HG03520 (cell line): ENCODE results near the gene ZNF25.
"Not testable (repeated sequence)": the region's sequence is repeated elsewhere in the genome, so short reads cannot be mapped to it uniquely, and the experiment has no call there.

ENCODE experiments used
- ATAC-seq: cut with Tn5 transposase; IDR thresholded peaks from one replicate; pipeline ENCODE4 v1.9.1; 2021; ENCODE audit warnings: mild to moderate bottlenecking, moderate library complexity; ENCODE audit not compliant: unreplicated experiment

ZNF25 gene

DNA sequence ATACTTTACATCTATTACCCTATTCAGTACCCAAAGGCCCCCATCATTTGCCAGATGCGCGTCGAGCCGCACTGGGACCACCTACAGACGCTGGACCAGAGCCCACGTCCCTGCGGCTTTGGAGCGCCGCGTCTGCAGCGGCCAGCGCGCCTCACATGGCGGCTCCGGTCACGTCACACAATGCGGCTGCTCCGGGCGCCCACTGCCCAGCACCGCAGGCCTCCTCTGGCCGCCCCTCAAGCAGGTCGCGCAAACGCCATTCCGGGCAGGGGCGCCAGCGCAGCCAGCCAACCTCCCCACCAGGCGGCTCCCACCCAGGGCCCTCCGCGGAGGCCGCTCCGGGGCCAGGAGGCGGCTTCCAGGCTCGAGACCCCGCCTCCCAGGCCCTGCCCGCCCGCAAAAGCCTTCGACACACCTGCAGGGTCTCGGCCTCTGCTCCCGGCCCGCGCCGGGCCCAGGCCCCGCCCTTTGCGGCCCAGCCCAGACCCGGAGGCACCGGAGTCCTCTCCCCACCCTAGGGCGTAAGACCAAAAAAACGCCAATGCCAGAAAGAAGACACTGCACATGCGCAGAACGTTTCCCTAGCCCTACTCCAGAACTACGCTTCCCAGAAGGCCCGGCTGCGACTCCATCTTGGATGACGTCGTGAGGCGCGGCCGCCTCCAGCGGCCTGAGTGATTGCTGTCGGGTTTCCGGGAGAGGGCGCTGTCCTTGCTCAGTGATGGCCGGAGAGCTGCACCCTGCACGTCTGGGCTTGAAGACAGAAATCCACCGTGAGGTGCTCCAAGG is at the start of gene ZNF25:
Gene ZNF25 (minus strand): TSS at position 557 of the 789 bp plus-strand sequence. CDS start 4,925 bp downstream, outside the sequence.
- peak; percentile 94 for ATAC-seq

DNA sequence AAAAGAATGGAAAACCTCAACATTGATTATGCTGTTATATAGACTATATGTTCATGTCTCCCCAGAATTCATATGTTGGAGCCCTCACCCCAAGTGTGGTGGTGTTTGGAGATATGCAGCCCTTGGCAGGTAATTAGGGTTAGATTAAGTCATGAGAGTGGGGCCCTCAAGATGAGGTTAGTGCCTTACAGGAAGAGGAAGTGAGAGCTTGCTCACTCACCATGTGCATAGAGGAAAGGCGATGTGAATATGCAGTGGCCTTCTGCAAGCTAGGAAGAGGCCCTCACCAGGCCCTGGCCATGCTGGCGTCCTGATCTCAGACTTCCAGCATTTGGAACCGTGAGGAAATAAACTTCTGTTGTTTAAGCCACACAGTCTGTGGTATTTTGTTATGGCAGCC is 48.8 kb upstream of the ZNF25 start:
- ATAC-seq: peak; percentile 92

DNA sequence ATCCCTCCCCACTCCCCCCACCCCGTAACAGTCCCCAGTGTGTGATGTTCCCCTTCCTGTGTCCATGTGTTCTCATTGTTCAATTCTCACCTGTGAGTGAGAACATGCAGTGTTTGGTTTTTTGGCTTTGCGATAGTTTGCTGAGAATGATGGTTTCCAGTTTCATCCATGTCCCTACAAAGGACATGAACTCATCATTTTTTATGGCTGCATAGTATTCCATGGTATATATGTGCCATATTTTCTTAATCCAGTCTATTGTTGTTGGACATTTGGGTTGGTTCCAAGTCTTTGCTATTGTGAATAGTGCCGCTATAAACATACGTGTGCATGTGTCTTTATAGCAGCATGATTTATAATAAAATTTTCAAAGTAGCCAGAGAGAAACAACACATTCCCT is 42.7 kb upstream of the ZNF25 start:
- ATAC-seq: not testable (repeated sequence)

DNA sequence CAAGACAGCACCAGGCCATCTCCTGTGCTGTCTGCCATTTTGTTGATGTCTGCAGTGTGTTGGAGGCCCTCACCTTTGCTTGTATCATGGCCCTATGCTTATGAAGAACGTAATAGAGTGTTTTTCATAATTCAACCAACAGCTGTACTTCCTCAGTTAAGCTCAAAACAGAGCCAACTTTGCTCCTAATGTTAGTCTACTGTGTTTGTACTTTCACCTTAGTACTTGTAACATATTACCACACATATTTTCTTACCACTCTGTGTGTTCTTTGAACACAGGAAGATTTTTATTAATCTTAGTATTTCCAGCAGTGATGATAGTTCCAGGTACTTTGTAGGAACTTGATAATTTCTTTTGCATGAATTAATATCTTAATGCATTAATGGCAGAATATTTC is 39.9 kb upstream of the ZNF25 start:
- ATAC-seq: no peak

DNA sequence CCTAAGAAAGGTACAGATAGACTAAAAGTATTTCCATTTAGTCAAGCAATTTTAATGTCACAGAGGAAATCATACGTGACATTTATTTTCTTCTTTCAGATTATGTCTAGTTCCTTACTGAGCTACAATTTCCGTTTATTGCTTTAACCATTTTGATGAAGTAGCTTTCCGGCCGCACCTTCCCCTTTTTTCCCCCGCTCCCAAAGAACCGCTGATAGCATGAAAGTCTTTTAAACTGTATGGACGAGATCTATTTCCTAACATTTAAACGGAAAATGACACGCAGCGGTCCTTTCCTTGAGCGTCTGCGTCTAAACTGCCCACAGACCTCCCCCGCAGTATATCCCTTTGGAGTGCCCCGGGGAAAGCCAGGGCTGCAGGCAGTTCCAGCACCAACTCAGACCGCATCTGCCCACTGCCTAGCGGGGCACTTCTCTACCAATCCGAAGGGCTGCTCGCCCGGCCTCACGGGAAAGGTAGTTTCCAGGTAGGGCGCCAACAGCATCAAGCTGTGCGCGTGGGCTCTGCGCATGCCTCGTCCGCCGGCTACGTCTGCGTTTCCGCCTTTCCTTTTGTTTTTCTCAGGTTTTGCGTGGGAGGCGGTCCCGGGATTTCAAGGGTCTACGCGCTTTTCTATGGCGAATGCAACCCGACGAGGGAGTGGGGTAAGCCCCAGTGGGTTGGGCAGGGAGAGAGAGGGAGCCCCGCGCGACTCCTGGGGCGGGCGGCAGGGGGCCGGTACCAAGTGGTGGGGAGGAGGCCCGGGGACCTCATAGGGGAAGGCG is 33.9 kb upstream of the ZNF25 start, which contains the start of gene ZNF33A:
Gene ZNF33A (plus strand): TSS at position 557 of the 785 bp plus-strand sequence. CDS start 1,667 bp downstream, outside the sequence.
- ATAC-seq: peak; percentile 78

DNA sequence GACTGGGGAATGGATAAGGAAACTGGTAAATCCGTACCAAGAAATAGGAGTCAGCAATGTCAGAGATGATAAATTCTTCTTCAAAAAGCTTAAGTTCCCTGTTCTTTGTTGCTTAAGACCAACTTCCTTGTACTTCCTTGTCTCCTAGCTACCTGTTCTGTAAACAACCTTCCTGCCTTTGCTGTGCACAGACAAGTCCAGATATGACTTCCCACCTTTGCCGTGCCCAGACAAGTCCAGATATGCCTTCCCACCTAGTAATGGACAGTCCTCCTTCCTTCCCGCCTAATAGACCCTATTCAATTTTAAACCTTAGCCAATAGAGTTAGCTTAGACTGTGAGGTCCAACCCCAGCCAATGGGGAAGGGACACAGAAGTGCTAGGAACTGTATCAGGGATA is 31.5 kb upstream of the ZNF25 start:
- ATAC-seq: no peak

DNA sequence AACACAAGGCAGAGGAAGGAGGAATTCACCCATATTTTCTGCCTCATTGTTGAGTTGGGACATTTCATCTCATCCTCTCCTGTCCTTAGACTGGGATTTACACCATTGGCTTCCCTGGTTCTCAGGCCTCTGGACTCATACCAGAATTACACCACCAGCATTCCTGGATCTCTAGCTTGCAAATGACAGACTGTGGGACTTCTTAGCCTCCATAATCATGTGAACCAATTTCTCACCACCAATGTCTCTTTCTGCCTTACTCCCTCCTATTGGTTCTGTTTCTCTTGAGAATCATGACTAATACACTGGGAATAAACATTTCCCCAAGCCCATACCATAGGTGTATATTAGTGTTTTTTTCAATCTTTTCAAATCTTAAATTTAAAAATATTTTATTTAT is 31.1 kb upstream of the ZNF25 start:
- ATAC-seq: no peak

DNA sequence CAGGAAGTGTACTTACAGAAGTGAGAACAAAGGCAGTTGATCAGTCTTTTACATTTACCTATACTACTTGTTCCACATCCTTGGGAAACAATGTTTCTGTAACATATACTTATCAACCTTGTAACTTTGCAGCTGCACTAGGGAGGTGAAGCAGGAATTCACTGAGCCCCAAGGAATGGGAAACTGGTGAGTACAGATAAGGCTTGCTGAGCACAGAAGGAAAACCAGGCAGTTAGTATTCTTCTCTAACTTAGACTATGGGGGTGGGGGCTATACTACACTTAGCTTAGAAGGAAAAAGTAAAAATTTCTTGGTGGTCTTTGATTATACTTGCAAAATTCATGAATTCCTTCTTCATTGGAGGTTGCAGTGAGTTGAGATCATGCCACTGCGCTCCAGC is 27.1 kb upstream of the ZNF25 start:
- no peak for ATAC-seq

DNA sequence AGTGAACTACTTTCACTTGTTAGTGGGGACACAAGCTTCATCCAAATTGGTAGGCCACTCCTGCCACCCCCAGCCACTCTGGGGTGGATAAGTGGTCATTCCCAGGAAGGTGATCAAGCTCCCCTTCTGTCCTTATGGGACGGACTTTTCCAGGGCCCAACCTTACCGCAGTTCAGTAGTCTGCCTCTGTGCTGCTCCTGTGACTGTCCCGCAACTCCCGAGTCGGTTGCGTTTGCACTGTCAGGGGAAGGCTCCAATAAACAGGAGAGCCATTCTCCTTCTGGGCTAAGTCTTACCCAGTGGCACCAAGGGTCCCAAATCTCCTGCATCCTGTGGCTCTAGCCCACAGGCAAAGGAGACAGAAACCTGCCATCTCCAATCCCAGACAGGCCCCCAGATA is 26.6 kb upstream of the ZNF25 start:
- no peak for ATAC-seq

DNA sequence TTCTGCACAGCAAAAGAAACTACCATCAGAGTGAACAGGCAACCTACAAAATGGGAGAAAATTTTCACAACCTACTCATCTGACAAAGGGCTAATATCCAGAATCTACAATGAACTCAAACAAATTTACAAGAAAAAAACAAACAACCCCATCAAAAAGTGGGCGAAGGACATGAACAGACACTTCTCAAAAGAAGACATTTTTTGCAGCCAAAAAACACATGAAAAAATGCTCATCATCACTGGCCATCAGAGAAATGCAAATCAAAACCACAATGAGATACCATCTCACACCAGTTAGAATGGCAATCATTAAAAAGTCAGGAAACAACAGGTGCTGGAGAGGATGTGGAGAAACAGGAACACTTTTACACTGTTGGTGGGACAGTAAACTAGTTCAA is 24.0 kb upstream of the ZNF25 start:
- not testable (repeated sequence) for ATAC-seq

DNA sequence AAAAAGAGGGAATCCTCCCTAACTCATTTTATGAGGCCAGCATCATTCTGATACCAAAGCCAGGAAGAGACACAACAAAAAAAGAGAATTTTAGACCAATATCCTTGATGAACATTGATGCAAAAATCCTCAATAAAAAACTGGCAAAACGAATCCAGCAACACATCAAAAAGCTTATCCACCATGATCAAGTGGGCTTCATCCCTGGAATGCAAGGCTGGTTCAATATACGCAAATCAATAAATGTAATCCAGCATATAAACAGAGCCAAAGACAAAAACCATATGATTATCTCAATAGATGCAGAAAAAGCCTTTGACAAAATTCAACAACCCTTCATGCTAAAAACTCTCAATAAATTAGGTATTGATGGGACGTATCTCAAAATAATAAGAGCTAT is 22.5 kb upstream of the ZNF25 start:
- not testable (repeated sequence) for ATAC-seq

DNA sequence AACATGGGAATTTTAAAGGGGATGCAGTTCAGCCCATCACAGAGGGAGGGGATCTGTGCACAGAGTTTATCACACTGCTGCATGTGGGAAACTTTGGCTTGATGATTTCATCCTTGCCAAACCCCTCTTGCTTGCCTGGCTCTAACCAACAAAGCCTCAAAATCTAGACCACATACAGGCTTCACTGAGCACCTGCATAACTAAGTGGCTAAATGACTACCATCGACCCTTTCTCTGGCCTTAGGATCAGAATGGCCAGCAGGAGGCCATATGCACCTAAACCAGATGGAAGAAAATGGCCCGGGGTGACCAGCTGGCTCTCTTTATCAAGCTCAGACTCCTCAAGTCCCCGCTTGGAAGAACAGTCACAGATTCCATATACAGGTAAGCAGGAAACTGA is 15.6 kb upstream of the ZNF25 start:
- no peak for ATAC-seq

DNA sequence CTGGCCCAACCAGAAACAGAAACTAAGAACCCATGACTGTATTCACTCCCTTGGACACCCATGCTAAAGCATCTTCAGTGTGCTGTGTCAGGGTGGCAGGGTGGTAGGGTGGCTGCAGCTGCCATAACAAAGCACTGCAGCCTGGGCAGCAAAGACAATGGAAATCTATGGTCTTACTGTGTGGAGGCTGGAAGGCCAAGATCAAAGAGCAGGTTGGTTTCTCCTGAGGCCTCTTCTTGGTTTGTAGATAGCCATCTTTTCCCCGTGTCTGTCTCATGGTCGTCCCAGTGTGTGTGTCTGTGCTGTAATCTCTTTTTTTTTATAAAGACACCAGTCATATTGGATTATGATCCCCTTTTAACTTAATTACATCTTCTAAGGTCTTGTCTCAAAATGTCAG is 15.2 kb upstream of the ZNF25 start:
- no peak for ATAC-seq

DNA sequence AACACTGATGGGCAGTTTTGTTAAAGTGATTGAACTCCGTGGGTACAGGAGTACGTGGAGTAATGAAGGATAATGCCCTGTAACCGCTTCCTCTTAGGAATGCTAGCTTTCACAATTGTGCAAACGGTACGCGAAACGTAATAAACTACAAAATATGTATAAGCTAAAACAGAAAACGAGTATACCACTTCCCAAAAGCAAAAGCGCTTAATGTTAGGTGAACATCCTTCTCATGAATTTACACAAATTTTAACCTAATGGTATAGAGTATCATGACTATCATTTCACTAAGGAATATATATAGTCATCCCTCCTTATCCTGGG is 395 bp upstream of the ZNF25 start:
- no peak for ATAC-seq

DNA sequence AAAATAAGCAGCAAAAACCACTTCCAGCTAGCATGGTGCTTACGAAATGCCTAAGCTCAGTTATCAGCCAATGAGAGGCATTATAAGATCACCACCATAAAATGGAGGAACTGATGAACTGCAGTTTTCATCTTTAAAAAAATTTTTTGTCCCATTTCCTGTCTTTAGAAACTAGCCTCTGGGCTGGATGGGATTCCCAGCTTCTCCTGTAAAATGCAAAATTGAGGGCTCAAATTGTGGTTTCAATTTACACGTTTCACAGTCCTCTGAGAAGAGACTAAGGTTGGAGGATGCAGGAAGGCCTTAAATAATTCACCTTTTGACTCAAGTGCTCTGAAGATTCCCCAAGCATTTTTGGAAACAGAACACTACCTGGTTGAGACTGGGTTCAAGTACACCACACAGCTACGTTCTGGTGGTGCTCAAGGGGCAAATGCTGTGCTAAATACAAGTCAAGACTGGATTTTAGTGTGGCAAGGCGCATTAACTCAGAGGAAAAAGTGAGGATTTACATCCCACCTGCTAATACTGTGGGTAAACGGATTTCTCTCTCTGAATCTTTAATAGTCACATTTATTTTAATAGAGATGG is 951 bp downstream of the ZNF25 start:
- ATAC-seq: no peak

DNA sequence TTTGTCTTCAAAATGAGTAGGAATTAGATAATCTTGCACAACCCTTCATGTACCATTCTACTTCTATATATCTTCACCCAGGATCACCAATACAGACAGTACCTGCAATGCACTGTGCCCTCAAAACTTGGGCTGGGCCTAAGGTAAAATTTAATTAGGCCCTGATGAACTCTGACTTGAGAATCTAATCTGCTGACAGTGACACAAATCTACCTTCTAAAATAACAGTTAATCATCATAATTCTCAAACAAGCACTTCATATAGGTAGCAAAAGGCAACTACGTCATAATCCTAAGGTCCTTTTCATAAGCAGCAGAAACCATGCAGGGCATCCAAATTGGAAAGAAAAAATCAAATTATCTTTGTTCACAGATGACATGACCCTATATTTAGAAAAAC is 4.1 kb downstream of the ZNF25 start:
- ATAC-seq: no peak

DNA sequence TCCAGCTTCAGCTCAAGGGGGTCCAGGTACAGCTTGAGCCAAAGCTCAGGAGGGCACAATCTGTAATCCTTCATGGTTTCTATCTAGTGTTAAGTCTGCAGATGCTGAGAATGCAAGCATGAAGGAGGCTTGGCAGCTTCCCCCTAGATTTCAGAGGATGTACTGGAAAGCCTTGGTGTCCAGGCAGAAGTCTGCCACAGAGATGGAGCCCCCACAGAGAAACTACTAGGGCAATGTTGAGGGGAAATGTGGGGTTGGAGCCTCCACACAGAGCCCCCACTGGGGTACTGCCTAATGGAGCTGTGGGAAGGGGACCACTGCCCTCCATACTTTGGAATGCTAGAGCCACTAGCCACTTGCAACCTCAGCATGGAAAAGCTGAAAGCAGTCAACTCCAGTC is 11.4 kb downstream of the ZNF25 start:
- no peak for ATAC-seq

DNA sequence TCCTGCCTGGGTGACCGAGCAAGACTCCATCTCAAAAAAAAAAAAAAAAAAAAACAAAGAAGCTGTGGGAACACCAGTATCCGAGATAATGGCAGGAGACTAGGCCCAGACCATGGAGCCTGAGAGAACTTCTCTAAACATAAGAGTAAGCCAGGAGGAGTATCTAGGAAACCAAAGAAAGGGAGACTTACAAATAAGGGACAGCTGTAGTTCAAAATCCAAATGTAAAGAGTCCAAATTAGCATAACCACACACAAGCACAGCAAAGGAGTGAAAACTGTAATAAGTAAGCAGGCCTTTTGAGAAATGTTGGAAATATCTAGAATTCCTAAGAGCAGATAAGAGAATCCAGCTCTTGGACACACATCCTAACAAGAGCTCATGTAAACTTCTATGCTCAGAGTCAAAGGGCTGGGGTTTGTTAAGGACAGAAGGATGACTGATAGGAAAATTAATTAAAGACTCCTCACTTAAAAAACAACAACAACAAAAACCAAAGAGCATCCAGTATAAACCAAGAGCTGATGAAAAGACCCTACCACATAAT is 15.8 kb downstream of the ZNF25 start:
- no peak for ATAC-seq

DNA sequence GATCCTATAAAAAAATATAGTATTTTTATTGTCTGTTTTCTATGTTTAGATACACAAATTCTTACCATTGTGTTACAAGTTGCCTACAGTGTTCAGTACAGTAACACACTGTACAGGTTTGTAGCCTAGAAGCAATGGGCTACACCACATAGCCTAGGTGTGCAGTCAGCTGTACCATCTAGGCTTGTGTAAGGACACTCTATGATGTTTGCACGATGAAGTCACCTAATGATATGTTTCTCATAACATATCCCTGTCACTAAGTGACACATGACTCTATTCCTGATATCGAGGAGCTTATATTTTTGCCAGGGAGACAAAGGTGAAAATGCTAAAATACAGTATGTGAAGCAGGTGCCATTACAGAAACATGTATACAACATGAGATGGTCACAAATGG is 18.6 kb downstream of the ZNF25 start:
- ATAC-seq: no peak

DNA sequence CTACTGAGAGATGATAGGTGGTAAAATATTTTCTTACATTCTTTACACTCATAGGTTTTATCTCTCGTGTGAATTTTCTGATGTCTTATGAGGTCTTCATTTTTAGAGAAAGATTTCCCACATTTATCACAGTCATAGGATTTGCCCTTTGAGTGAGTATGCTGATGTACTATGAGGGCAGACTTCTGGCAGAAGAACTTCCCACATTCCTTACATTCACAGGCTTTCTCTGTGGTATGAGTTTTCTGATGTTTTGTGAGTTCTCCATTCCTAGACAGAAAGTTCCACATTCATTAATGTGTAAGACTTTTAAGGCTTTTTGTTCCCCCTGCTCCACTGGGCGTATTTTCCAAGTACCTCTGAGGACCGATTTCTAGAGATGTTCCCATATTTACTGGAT is 23.5 kb downstream of the ZNF25 start:
- no peak for ATAC-seq

DNA sequence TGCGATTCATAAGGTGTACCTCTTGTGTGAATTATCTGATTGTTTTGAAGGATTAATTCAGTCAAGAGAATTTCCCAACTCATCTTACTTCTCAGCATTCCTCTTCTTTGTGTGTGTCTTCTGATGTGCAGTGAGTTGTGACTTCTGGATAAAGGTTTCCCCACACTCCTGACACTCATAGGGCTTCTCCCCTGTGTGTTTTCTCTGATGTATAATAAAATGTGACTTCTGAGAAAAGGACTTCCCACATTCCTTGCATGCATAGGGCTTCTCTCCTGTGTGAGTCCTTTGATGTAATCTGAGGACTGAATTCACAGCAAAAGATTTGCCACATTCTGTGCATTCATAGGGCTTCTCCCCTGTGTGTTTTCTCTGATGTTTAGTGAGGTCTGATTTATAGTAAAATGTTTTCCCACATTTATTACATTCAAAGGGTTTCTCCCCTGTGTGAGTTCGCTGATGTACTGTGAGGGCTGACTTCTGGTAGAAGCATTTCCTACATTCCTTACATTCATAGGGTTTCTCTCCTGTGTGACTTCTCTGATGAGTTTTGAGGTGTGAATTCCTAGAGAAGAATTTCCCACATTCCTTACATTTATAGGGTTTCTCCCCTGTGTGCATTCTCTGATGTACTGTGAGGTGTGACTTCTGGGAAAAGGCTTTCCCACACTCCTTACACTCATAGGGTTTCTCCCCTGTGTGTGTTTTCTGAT is 24.2 kb downstream of the ZNF25 start:
- ATAC-seq: no peak
